ENCODE results near the gene KRTAP20-4.

Gene KRTAP20-4

GRCh38 chr21:30634906-30635305 lies 14.5 kb downstream of the KRTAP20-4 start, which contains the start of gene KRTAP20-2:
TSS of gene KRTAP20-2 (plus strand) at chr21:30635206. CDS start at chr21:30635264, 58 bp downstream.
- Histone ChIP-seq H3K9me2 (ENCODE audit: low read depth, low read length) (no peaks in the 10 kb centered on the region), H4K20me1 (ENCODE audit: insufficient read depth, low read length) (no peaks in the 10 kb centered on the region), H3K27me3 (ENCODE audit: insufficient read depth, low read length) (no peaks in the 10 kb centered on the region), H3K9ac (ENCODE audit: low read length) (no peak within 1 kb of the TSS), H3K4me1 (ENCODE audit: insufficient read depth, low read length, severe bottlenecking) (no peaks in the 10 kb centered on the region), H3F3A (ENCODE audit: insufficient read depth, low read length) (no peaks in the 10 kb centered on the region), H2AFZ (ENCODE audit: low read length) (no peak within 1 kb of the TSS), H3K4me2 (ENCODE audit: low read length) (no peak within 1 kb of the TSS), H3K9me3 (ENCODE audit: low read length) (no peaks in the 10 kb centered on the region), H3K27ac (ENCODE audit: low read depth, low read length, poor library complexity, severe bottlenecking) (no peak within 1 kb of the TSS), H3K4me3 (ENCODE audit: low read depth, low read length, poor library complexity, severe bottlenecking) (no peak within 1 kb of the TSS), H3K36me3 (ENCODE audit: insufficient read depth, low read length) (no peaks in the 10 kb centered on the region), H3K79me2 (ENCODE audit: insufficient read depth, low read length) (no peaks in the 10 kb centered on the region)
- no peak for TF ChIP-seq CTCF (IDR thresholded peaks at IDR 0.05; ENCODE audit: low read length)
- TF ChIP-seq EZH2 (IDR thresholded peaks at IDR 0.05; ENCODE audit: borderline replicate concordance, low read length) = no peak

GRCh38 chr21:30638686-30639085 lies 18.3 kb downstream of the KRTAP20-4 start:
- H3K79me2 ChIP-seq (ENCODE audit: insufficient read depth, low read length) = no peaks in the 10 kb centered on the region
- no peaks in the 10 kb centered on the region for H3K36me3 ChIP-seq (ENCODE audit: insufficient read depth, low read length)
- H2AFZ ChIP-seq (ENCODE audit: low read length) = no peak overlapping the region
- H3K9ac ChIP-seq (ENCODE audit: low read length) = no peak overlapping the region
- no peaks in the 10 kb centered on the region for H3K9me3 ChIP-seq (ENCODE audit: low read length)
- H3K4me1 ChIP-seq (ENCODE audit: insufficient read depth, low read length, severe bottlenecking) = no peaks in the 10 kb centered on the region
- H3K4me2 ChIP-seq (ENCODE audit: low read length) = no peak overlapping the region
- H3K27me3 ChIP-seq (ENCODE audit: insufficient read depth, low read length) = no peaks in the 10 kb centered on the region
- H4K20me1 ChIP-seq (ENCODE audit: insufficient read depth, low read length) = no peaks in the 10 kb centered on the region
- TF ChIP-seq CTCF (IDR thresholded peaks at IDR 0.05; ENCODE audit: low read length) (no peak), EZH2 (IDR thresholded peaks at IDR 0.05; ENCODE audit: borderline replicate concordance, low read length) (no peak)
- no peaks in the 10 kb centered on the region for H3K9me2 ChIP-seq (ENCODE audit: low read depth, low read length)
- H3K4me3 ChIP-seq (ENCODE audit: low read depth, low read length, poor library complexity, severe bottlenecking) = no peak overlapping the region
- no peaks in the 10 kb centered on the region for H3F3A ChIP-seq (ENCODE audit: insufficient read depth, low read length)
- no peak overlapping the region for H3K27ac ChIP-seq (ENCODE audit: low read depth, low read length, poor library complexity, severe bottlenecking)

- H3K27me3 ChIP-seq (ENCODE audit: insufficient read depth, low read length) = no peaks in the 10 kb centered on the region
- no peak within 1 kb of the TSS for H3K4me2 ChIP-seq (ENCODE audit: low read length)
- H3K4me1 ChIP-seq (ENCODE audit: insufficient read depth, low read length, severe bottlenecking) = no peaks in the 10 kb centered on the region
- no peaks in the 10 kb centered on the region for H3K9me3 ChIP-seq (ENCODE audit: low read length)
- no peaks in the 10 kb centered on the region for H4K20me1 ChIP-seq (ENCODE audit: insufficient read depth, low read length)
- no peaks in the 10 kb centered on the region for H3K79me2 ChIP-seq (ENCODE audit: insufficient read depth, low read length)
- no peak within 1 kb of the TSS for H2AFZ ChIP-seq (ENCODE audit: low read length)
- no peak within 1 kb of the TSS for H3K9ac ChIP-seq (ENCODE audit: low read length)
- H3K27ac ChIP-seq (ENCODE audit: low read depth, low read length, poor library complexity, severe bottlenecking) = no peak within 1 kb of the TSS
- H3K9me2 ChIP-seq (ENCODE audit: low read depth, low read length) = no peaks in the 10 kb centered on the region
- H3K4me3 ChIP-seq (ENCODE audit: low read depth, low read length, poor library complexity, severe bottlenecking) = no peak within 1 kb of the TSS
- no peaks in the 10 kb centered on the region for H3F3A ChIP-seq (ENCODE audit: insufficient read depth, low read length)
- H3K36me3 ChIP-seq (ENCODE audit: insufficient read depth, low read length) = no peaks in the 10 kb centered on the region
- no peak for TF ChIP-seq CTCF (IDR thresholded peaks at IDR 0.05; ENCODE audit: low read length)
- TF ChIP-seq EZH2 (IDR thresholded peaks at IDR 0.05; ENCODE audit: borderline replicate concordance, low read length) = no peak
These were observed 22.1 kb downstream of the KRTAP20-4 start, which contains the start of gene KRTAP20-3 for GRCh38 chr21:30642564-30642963. TSS of gene KRTAP20-3 (plus strand) at chr21:30642864.
